Measurements from ENCODE around the gene MLPH. TPM values are rescaled to one million over a fixed set of nuclear protein-coding genes. Genes with fewer than 3 reads are reported as not detected.

Gene MLPH
- total RNA-seq, 4 donors from 2014 or later, result 5.3 to 8.7 (median 7.8) TPM

GRCh38 chr2:237549216-237549615 lies 62.2 kb downstream of the MLPH start:
- Histone ChIP-seq H3K4me3 (no peak overlapping the region), H3K36me3 (peaks cover 0 to 15% (median 1%) of the 10 kb centered on the region in 4 donors), H3K9me3 (no peaks in the 10 kb centered on the region), H3K4me1 (peaks cover 0 to 11% (median 5%) of the 10 kb centered on the region in 4 donors), H3K27ac (replicated peaks in 1 of 4) (no peak overlapping the region), H3K27me3 (no peaks in the 10 kb centered on the region)
- intact Hi-C loops (cut with DNase I), result no loop called here
- TF ChIP-seq CTCF (IDR thresholded peaks at IDR 0.05), result no peak
- TF ChIP-seq POLR2AphosphoS5 (IDR thresholded peaks at IDR 0.05), result no peak
- TF ChIP-seq EP300 (IDR thresholded peaks at IDR 0.05), result no peak
- no peak for TF ChIP-seq POLR2A (IDR thresholded peaks at IDR 0.05; ENCODE audit: low read depth)
- 96% methylated on average over 8 of the region's 8 CpGs for WGBS
- no peak for DNase-seq (ENCODE audit: extremely low spot score)

- Histone ChIP-seq H3K4me1 (peaks cover 0 to 11% (median 5%) of the 10 kb centered on the region in 4 donors), H3K27ac (replicated peaks in 1 of 4) (no peak overlapping the region), H3K27me3 (no peaks in the 10 kb centered on the region), H3K4me3 (no peak overlapping the region), H3K36me3 (peaks cover 0 to 15% (median 2%) of the 10 kb centered on the region in 4 donors), H3K9me3 (peaks cover 0 to 2% (median 0%) of the 10 kb centered on the region in 4 donors)
- no peak for DNase-seq (ENCODE audit: extremely low spot score)
- intact Hi-C loops (cut with DNase I), result no loop called here
- TF ChIP-seq CTCF (IDR thresholded peaks at IDR 0.05), result no peak
- TF ChIP-seq EP300 (IDR thresholded peaks at IDR 0.05), result no peak
- no peak for TF ChIP-seq POLR2A (IDR thresholded peaks at IDR 0.05; ENCODE audit: low read depth)
- TF ChIP-seq POLR2AphosphoS5 (IDR thresholded peaks at IDR 0.05), result no peak
- 75% methylated on average over 17 of the region's 17 CpGs for WGBS
These were observed 62.8 kb downstream of the MLPH start for GRCh38 chr2:237549643-237550415.

- WGBS, result 97% methylated on average over 10 of the region's 16 CpGs
- Histone ChIP-seq H3K4me1 (peaks cover 0 to 11% (median 5%) of the 10 kb centered on the region in 4 donors), H3K27ac (replicated peaks in 1 of 4) (no peak overlapping the region), H3K4me3 (no peak overlapping the region), H3K9me3 (peaks cover 0 to 12% (median 8%) of the 10 kb centered on the region in 4 donors), H3K36me3 (peaks cover 0 to 9% (median 2%) of the 10 kb centered on the region in 4 donors), H3K27me3 (no peaks in the 10 kb centered on the region)
- DNase-seq (ENCODE audit: extremely low spot score), result no peak
- intact Hi-C loops (cut with DNase I), result no loop called here
- TF ChIP-seq CTCF (IDR thresholded peaks at IDR 0.05) (no peak), POLR2AphosphoS5 (IDR thresholded peaks at IDR 0.05) (no peak), POLR2A (IDR thresholded peaks at IDR 0.05; ENCODE audit: low read depth) (no peak), EP300 (IDR thresholded peaks at IDR 0.05) (no peak)
These were observed 64.1 kb downstream of the MLPH start for GRCh38 chr2:237551071-237551574.

- Histone ChIP-seq H3K4me1 (peaks cover 0 to 25% (median 16%) of the 10 kb centered on the region in 4 donors), H3K4me3 (no peak overlapping the region), H3K9me3 (peaks cover 0 to 12% (median 8%) of the 10 kb centered on the region in 4 donors), H3K27me3 (no peaks in the 10 kb centered on the region), H3K36me3 (peaks cover 0 to 3% (median 0%) of the 10 kb centered on the region in 4 donors), H3K27ac (replicated peaks in 1 of 4) (no peak overlapping the region)
- DNase-seq (ENCODE audit: extremely low spot score), result no peak
- intact Hi-C loops (cut with DNase I), result no loop called here
- no peak for TF ChIP-seq CTCF (IDR thresholded peaks at IDR 0.05)
- no peak for TF ChIP-seq POLR2AphosphoS5 (IDR thresholded peaks at IDR 0.05)
- no peak for TF ChIP-seq POLR2A (IDR thresholded peaks at IDR 0.05; ENCODE audit: low read depth)
- no peak for TF ChIP-seq EP300 (IDR thresholded peaks at IDR 0.05)
- WGBS, result 83% methylated on average over 6 of the region's 6 CpGs
These were observed 65.9 kb downstream of the MLPH start for GRCh38 chr2:237552908-237553307.
